ENCODE data around the gene KCNJ12.
"Not testable (repeated sequence)": the region's sequence is repeated elsewhere in the genome, so short reads cannot be mapped to it uniquely, and the experiment has no call there.

The KCNJ12 gene

GRCh38 chr17:21445091-21445650 lies 69.0 kb downstream of the KCNJ12 start:
- no peak for TF ChIP-seq CTCF (IDR thresholded peaks at IDR 0.05; ENCODE audit: low read depth, low read length)
- no peak overlapping the region for H3K4me3 ChIP-seq (replicated peaks in 1 of 2; ENCODE audit: low read depth in 2 of 2, low read length in 2 of 2)
- DNase-seq (ENCODE audit: low read depth in 2 of 2), result no peak

- not testable (repeated sequence) for DNase-seq (ENCODE audit: low read depth in 2 of 2); H3K4me3 ChIP-seq (replicated peaks in 1 of 2; ENCODE audit: low read depth in 2 of 2, low read length in 2 of 2)
Measured at GRCh38 chr17:21447552-21447951, 71.4 kb downstream of the KCNJ12 start.

GRCh38 chr17:21449891-21450290 lies 73.7 kb downstream of the KCNJ12 start:
- TF ChIP-seq CTCF (IDR thresholded peaks at IDR 0.05; ENCODE audit: low read depth, low read length), result peak; percentile 24
- not testable (repeated sequence) for H3K4me3 ChIP-seq (replicated peaks in 1 of 2; ENCODE audit: low read depth in 2 of 2, low read length in 2 of 2); DNase-seq (ENCODE audit: low read depth in 2 of 2)

GRCh38 chr17:21451975-21452374 lies 75.8 kb downstream of the KCNJ12 start:
- no peak for DNase-seq (ENCODE audit: low read depth in 2 of 2)
- H3K4me3 ChIP-seq (replicated peaks in 1 of 2; ENCODE audit: low read depth in 2 of 2, low read length in 2 of 2), result no peak overlapping the region
- no peak for TF ChIP-seq CTCF (IDR thresholded peaks at IDR 0.05; ENCODE audit: low read depth, low read length)

GRCh38 chr17:21452377-21453143 lies 76.4 kb downstream of the KCNJ12 start:
- H3K4me3 ChIP-seq (replicated peaks in 1 of 2; ENCODE audit: low read depth in 2 of 2, low read length in 2 of 2), result peak overlapping the region; percentile 22 to 30
- peak; percentile 60 for TF ChIP-seq CTCF (IDR thresholded peaks at IDR 0.05; ENCODE audit: low read depth, low read length)
- DNase-seq (ENCODE audit: low read depth in 2 of 2), result peak; percentile 79 to 84

- H3K4me3 ChIP-seq (replicated peaks in 1 of 2; ENCODE audit: low read depth in 2 of 2, low read length in 2 of 2), result no peak overlapping the region
- TF ChIP-seq CTCF (IDR thresholded peaks at IDR 0.05; ENCODE audit: low read depth, low read length), result no peak
- no peak for DNase-seq (ENCODE audit: low read depth in 2 of 2)
Measured at GRCh38 chr17:21453144-21453898, 77.2 kb downstream of the KCNJ12 start.

- not testable (repeated sequence) for H3K4me3 ChIP-seq (replicated peaks in 1 of 2; ENCODE audit: low read depth in 2 of 2, low read length in 2 of 2); DNase-seq (ENCODE audit: low read depth in 2 of 2)
Measured at GRCh38 chr17:21454006-21454405, 77.8 kb downstream of the KCNJ12 start.

Measured in cardiac fibroblast (primary cell).